Liver (tissue), 9 donors: ENCODE data around the gene NRK. TPM values are rescaled to one million over a fixed set of nuclear protein-coding genes. Genes with fewer than 3 reads are reported as not detected.

ENCODE experiments used
- DNase-seq: peaks from one replicate; pipeline ENCODE4 v3.0.0-alpha.2; 2017; ENCODE audit warnings: low spot score
- H3K27ac ChIP-seq, 2 donors: one replicate each; pipeline ENCODE4 v1.7.0; 2013; ENCODE audit warnings: inconsistent platforms in 2 of 2, low read length in 2 of 2, control low read depth in 1 of 2, low read depth in 1 of 2, mild to moderate bottlenecking in 1 of 2
- H3K27me3 ChIP-seq, 4 donors: one replicate each; pipeline versions ENCODE4 v1.6.1 to v1.7.0; 2013; ENCODE audit warnings: low read length in 3 of 4, inconsistent platforms in 1 of 4, mild to moderate bottlenecking in 1 of 4, moderate library complexity in 1 of 4; ENCODE audit not compliant: control insufficient read depth in 4 of 4, insufficient read depth in 4 of 4
- H3K36me3 ChIP-seq, 4 donors: one replicate each; pipeline versions ENCODE4 v1.6.1 to v1.7.0; 2013; ENCODE audit warnings: low read length in 3 of 4, mild to moderate bottlenecking in 3 of 4, low read depth in 1 of 4, moderate library complexity in 1 of 4; ENCODE audit not compliant: control insufficient read depth in 4 of 4, insufficient read depth in 3 of 4
- H3K4me1 ChIP-seq, 4 donors: one replicate each; pipeline versions ENCODE4 v1.6.1 to v1.7.0; 2013; ENCODE audit warnings: low read length in 3 of 4, mild to moderate bottlenecking in 3 of 4, moderate library complexity in 1 of 4; ENCODE audit not compliant: control insufficient read depth in 4 of 4, insufficient read depth in 4 of 4
- H3K4me3 ChIP-seq, 3 donors: one replicate each; pipeline versions ENCODE4 v1.6.1 to v1.7.0; 2013; ENCODE audit warnings: low read length in 3 of 3, control low read depth in 1 of 3, low read depth in 1 of 3, mild to moderate bottlenecking in 1 of 3
- H3K9ac ChIP-seq, 2 donors: one replicate each; pipeline ENCODE4 v1.7.0; 2013; ENCODE audit warnings: low read length in 2 of 2, mild to moderate bottlenecking in 2 of 2, moderate library complexity in 2 of 2, control low read depth in 1 of 2, low read depth in 1 of 2
- H3K9me3 ChIP-seq, 4 donors: one replicate each; pipeline versions ENCODE4 v1.6.1 to v1.7.0; 2013; ENCODE audit warnings: low read length in 3 of 4; ENCODE audit not compliant: control insufficient read depth in 4 of 4
- CTCF ChIP-seq: fragments of 150-350 bp; IDR thresholded peaks from 2 replicates; pipeline ENCODE4 v1.5.1; 2017; ENCODE audit warnings: improper control_type of control experiment, low read depth, low read length; ENCODE audit not compliant: missing input control
- EGR1 ChIP-seq, 2 donors: IDR thresholded peaks; 2 replicates each; pipeline ENCODE4 v1.6.1; 2016 to 2018; ENCODE audit warnings: antibody characterized with exemption in 2 of 2, low read depth in 2 of 2
- FOXA1 ChIP-seq: IDR thresholded peaks from 2 replicates; pipeline ENCODE4 v1.6.1; 2016; ENCODE audit warnings: antibody characterized with exemption
- FOXA2 ChIP-seq: IDR thresholded peaks from 2 replicates; pipeline ENCODE4 v1.6.1; 2016; ENCODE audit warnings: antibody characterized with exemption
- GABPA ChIP-seq, 2 donors: IDR thresholded peaks in 1 of 2; conservative IDR thresholded peaks in 1 of 2; 2 replicates each; pipeline ENCODE4 v1.6.1; 2016; ENCODE audit warnings: antibody characterized with exemption in 2 of 2, mild to moderate bottlenecking in 1 of 2, moderate library complexity in 1 of 2
- HNF4A ChIP-seq, 2 donors: conservative IDR thresholded peaks; 2 replicates each; pipeline ENCODE4 v1.6.1; 2016; ENCODE audit warnings: antibody characterized with exemption in 2 of 2, mild to moderate bottlenecking in 2 of 2
- HNF4G ChIP-seq: IDR thresholded peaks from 2 replicates; pipeline ENCODE4 v1.6.1; 2016; ENCODE audit warnings: antibody characterized with exemption
- JUND ChIP-seq, 2 donors: IDR thresholded peaks; 2 replicates each; pipeline ENCODE4 v1.6.1; 2016; ENCODE audit warnings: antibody characterized with exemption in 2 of 2
- MAX ChIP-seq: IDR thresholded peaks from 2 replicates; pipeline ENCODE4 v1.6.1; 2016; ENCODE audit warnings: antibody characterized with exemption
- NR2F2 ChIP-seq: IDR thresholded peaks from 2 replicates; pipeline ENCODE4 v1.6.1; 2016; ENCODE audit warnings: antibody characterized with exemption
- RAD21 ChIP-seq, 2 donors: IDR thresholded peaks; 2 replicates each; pipeline ENCODE4 v1.6.1; 2016; ENCODE audit warnings: antibody characterized with exemption in 2 of 2, mild to moderate bottlenecking in 2 of 2
- REST ChIP-seq: IDR thresholded peaks from 2 replicates; pipeline ENCODE4 v1.6.1; 2016; ENCODE audit warnings: antibody characterized with exemption, mild to moderate bottlenecking
- RXRA ChIP-seq, 2 donors: IDR thresholded peaks; 2 replicates each; pipeline ENCODE4 v1.6.1; 2017 to 2018; ENCODE audit warnings: antibody characterized with exemption in 2 of 2, mild to moderate bottlenecking in 1 of 2
- SP1 ChIP-seq: IDR thresholded peaks from 2 replicates; pipeline ENCODE4 v1.6.1; 2018; ENCODE audit warnings: antibody characterized with exemption, mild to moderate bottlenecking
- TAF1 ChIP-seq: conservative IDR thresholded peaks from 2 replicates; pipeline ENCODE4 v1.6.1; 2016; ENCODE audit warnings: antibody characterized with exemption, mild to moderate bottlenecking
- YY1 ChIP-seq: IDR thresholded peaks from 2 replicates; pipeline ENCODE4 v1.6.1; 2016; ENCODE audit warnings: antibody characterized with exemption, mild to moderate bottlenecking
- ZBTB33 ChIP-seq: IDR thresholded peaks from 2 replicates; pipeline ENCODE4 v1.6.1; 2016; ENCODE audit warnings: antibody characterized with exemption
- WGBS: extraction: QIAGEN DNeasy Blood & Tissue Kit; methylation state at CpG from one replicate; pipeline ENCODE4 v1.1.7; 2013; 5-methylcytosine and 5-hydroxymethylcytosine counted together
- polyA plus RNA-seq, 2 donors: library from polyadenylated mRNA; stranded (reverse) in 1 of 2; unstranded in 1 of 2; fragments of 200-250 nt in 1 of 2; fragments of >200 nt in 1 of 2; fragmentation: Nextera tagmentation in 1 of 2; extraction: Ambion mirVana in 1 of 2; gene quantifications; one replicate each; pipeline versions ENCODE4 v1.2.1 to v1.2.3, GENCODE V29; 2013 to 2015
- total RNA-seq, 2 donors: library from RNA; depleted of rRNA; stranded (reverse); fragments of >200 nt; gene quantifications; one replicate each; pipeline ENCODE4 v1.2.3, GENCODE V29; 2014
- TF ChIP-seq, protein P1 (sequence below): IDR thresholded peaks from 2 replicates; pipeline ENCODE4 v1.6.1; 2016; ENCODE audit warnings: antibody characterized with exemption
- donor health status: healthy.
- donor health status: healthy.
- donor health status: healthy.
- donor health status: healthy.
- donor health status: healthy.

The NRK gene
- total and polyA plus RNA-seq, 4 donors: 0.03 to 0.61 (median 0.08) TPM

DNA sequence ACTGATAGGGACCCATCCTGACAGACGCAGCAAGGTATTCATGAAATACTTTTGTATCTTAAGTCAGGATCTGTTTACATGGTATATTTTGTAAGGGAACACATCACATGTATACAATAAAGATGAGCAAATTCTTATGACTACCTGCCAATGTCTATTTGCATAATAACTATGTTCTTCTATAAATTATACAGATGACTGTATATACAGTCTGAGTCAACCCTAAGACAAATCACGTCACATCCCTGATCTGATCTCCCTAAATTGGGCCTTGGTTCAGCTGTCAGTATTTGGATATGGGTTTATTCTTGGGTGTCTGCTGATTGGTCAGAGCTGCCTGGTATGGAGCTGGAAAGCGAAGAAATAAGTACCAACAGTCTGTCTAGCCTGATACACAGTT is 122.9 kb downstream of the NRK start:
- TF ChIP-seq CTCF: no peak
- TF ChIP-seq HNF4G: no peak
- no peak for TF ChIP-seq JUND (IDR thresholded peaks at IDR 0.05)
- TF ChIP-seq RAD21 (IDR thresholded peaks at IDR 0.05): no peak
- TF ChIP-seq GABPA (IDR thresholded peaks at IDR 0.05 in 1 of 2, conservative IDR thresholded peaks at IDR 0.05 in 1 of 2): no peak
- TF ChIP-seq, protein P1, sequence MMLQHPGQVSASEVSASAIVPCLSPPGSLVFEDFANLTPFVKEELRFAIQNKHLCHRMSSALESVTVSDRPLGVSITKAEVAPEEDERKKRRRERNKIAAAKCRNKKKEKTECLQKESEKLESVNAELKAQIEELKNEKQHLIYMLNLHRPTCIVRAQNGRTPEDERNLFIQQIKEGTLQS: no peak
- TF ChIP-seq FOXA2: no peak
- no peak for TF ChIP-seq NR2F2
- no peak for TF ChIP-seq RXRA (IDR thresholded peaks at IDR 0.05)
- TF ChIP-seq YY1: no peak
- TF ChIP-seq SP1: no peak
- TF ChIP-seq REST: no peak
- TF ChIP-seq EGR1 (IDR thresholded peaks at IDR 0.05; ENCODE audit: low read depth in 2 of 2): no peak
- no peak for TF ChIP-seq MAX
- TF ChIP-seq TAF1: no peak
- no peak for TF ChIP-seq ZBTB33
- no peak for TF ChIP-seq HNF4A (conservative IDR thresholded peaks at IDR 0.05)
- no peak for TF ChIP-seq FOXA1
- H3K4me1 ChIP-seq: no peaks in the 10 kb centered on the region
- no peak overlapping the region for H3K9ac ChIP-seq
- H3K27me3 ChIP-seq: no peaks in the 10 kb centered on the region
- no peak for DNase-seq
- WGBS: 90% methylated on average over 3 of the region's 3 CpGs
- no peak overlapping the region for H3K4me3 ChIP-seq
- H3K9me3 ChIP-seq: no peaks in the 10 kb centered on the region
- H3K27ac ChIP-seq: no peak overlapping the region
- no peaks in the 10 kb centered on the region for H3K36me3 ChIP-seq

DNA sequence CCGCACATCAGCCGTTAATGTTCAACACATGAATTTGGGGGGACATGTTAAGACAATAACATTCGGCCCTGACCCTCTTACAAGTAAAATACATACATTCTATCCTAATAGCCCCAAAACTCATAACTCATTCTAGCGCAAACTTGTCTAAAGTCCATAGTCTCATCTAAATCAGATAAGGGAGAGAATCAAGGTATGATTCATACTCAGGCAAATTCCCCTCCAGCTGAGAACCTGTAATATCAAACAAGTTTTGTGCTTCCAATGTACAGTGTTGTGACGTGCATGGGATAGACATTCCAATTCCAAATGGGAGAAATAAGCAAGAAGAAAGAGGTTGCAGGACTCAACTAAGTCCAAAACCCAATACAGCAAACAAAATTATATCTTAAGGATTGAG is 147.1 kb downstream of the NRK start:
- Histone ChIP-seq H3K4me3 (no peak overlapping the region), H3K36me3 (no peaks in the 10 kb centered on the region), H3K4me1 (peaks cover 0 to 12% (median 4%) of the 10 kb centered on the region in 4 donors), H3K27ac (no peak overlapping the region), H3K9ac (no peak overlapping the region), H3K9me3 (no peaks in the 10 kb centered on the region), H3K27me3 (no peaks in the 10 kb centered on the region)
- no peak for DNase-seq
- TF ChIP-seq EGR1 (IDR thresholded peaks at IDR 0.05; ENCODE audit: low read depth in 2 of 2) (no peak), FOXA2 (no peak), NR2F2 (no peak), GABPA (IDR thresholded peaks at IDR 0.05 in 1 of 2, conservative IDR thresholded peaks at IDR 0.05 in 1 of 2) (no peak), CTCF (no peak), MAX (no peak), HNF4A (conservative IDR thresholded peaks at IDR 0.05) (no peak), FOXA1 (no peak), ZBTB33 (no peak), JUND (IDR thresholded peaks at IDR 0.05) (no peak), RXRA (IDR thresholded peaks at IDR 0.05) (no peak)
- 92% methylated on average over 5 of the region's 5 CpGs for WGBS
